Endodermal cell (in vitro differentiated cells): ENCODE results near the gene MAP2K5. TPM values are rescaled to one million over a fixed set of nuclear protein-coding genes. Genes with fewer than 3 reads are reported as not detected.

Source experiments
- DNase-seq: peaks from one replicate; pipeline ENCODE4 v3.0.0-alpha.2; 2017
- H3K27ac ChIP-seq: 2 replicates; pipeline ENCODE4 v1.5.1; 2013; ENCODE audit warnings: mild to moderate bottlenecking, low read depth, low read length, moderate library complexity
- H3K27me3 ChIP-seq: 2 replicates; pipeline ENCODE4 v1.6.1; 2013; ENCODE audit warnings: mild to moderate bottlenecking, low read length, moderate library complexity; ENCODE audit not compliant: insufficient read depth, control insufficient read depth, poor library complexity, severe bottlenecking
- H3K36me3 ChIP-seq: 2 replicates; pipeline ENCODE4 v1.7.0; 2013; ENCODE audit warnings: mild to moderate bottlenecking, low read length, moderate library complexity; ENCODE audit not compliant: control insufficient read depth, insufficient read depth
- H3K4me1 ChIP-seq: one replicate; pipeline ENCODE4 v1.7.0; 2013; ENCODE audit warnings: low read length; ENCODE audit not compliant: control insufficient read depth, insufficient read depth
- H3K4me3 ChIP-seq: 2 replicates; pipeline ENCODE4 v1.5.1; 2013; ENCODE audit warnings: mild to moderate bottlenecking, low read length, moderate library complexity
- H3K9ac ChIP-seq: 2 replicates; pipeline ENCODE4 v1.6.1; 2013; ENCODE audit warnings: mild to moderate bottlenecking, low read length, moderate library complexity; ENCODE audit not compliant: poor library complexity, severe bottlenecking; ENCODE audit errors: extremely low read depth
- H3K9me3 ChIP-seq: 2 replicates; pipeline ENCODE4 v1.6.1; 2013; ENCODE audit warnings: mild to moderate bottlenecking, low read length, moderate library complexity; ENCODE audit not compliant: control insufficient read depth
- H3K27ac Mint-ChIP-seq: 2 replicates; pipeline ENCODE4 v1.8.0; 2020; ENCODE audit warnings: mixed read lengths
- H3K27me3 Mint-ChIP-seq: 2 replicates; pipeline ENCODE4 v1.8.0; 2021; ENCODE audit warnings: mild to moderate bottlenecking, mixed read lengths; ENCODE audit not compliant: insufficient read depth
- H3K36me3 Mint-ChIP-seq: 2 replicates; pipeline ENCODE4 v1.8.0; 2020; ENCODE audit warnings: low read depth, mixed read lengths
- H3K4me1 Mint-ChIP-seq: 2 replicates; pipeline ENCODE4 v1.8.0; 2020; ENCODE audit warnings: mixed read lengths
- H3K4me3 Mint-ChIP-seq: 2 replicates; pipeline ENCODE4 v1.8.0; 2020; ENCODE audit warnings: mild to moderate bottlenecking, moderate library complexity, mixed read lengths
- H3K9me3 Mint-ChIP-seq: 2 replicates; pipeline ENCODE4 v1.8.0; 2020; ENCODE audit warnings: mild to moderate bottlenecking, mixed read lengths
- CTCF ChIP-seq: fragments of 200-600 bp; sonication (generic); conservative IDR thresholded peaks from 2 replicates; pipeline ENCODE4 v1.5.0; 2021; ENCODE audit warnings: antibody characterized with exemption, mild to moderate bottlenecking
- whole genome bisulfite sequencing, 2 experiments: methylation state at CpG; one replicate each; pipeline versions ENCODE4 v1.1.5 to v1.1.7; 2013; ENCODE audit warnings: missing lambda C conversion rate in 2 of 2, mixed read lengths in 1 of 2; ENCODE audit not compliant: insufficient coverage in 1 of 2, insufficient read length in 1 of 2; 5-methylcytosine and 5-hydroxymethylcytosine counted together
- total RNA-seq, 2 donors: library from RNA; stranded (reverse); fragmentation: NEBNext Ultra II Directional in 1 of 2; extraction: Animal tissue kit (Norgen Biotek cat#: 25700) in 1 of 2; gene quantifications; 2 replicates in 1 of 2; 3 replicates in 1 of 2; pipeline ENCODE4 v1.2.1, GENCODE V29; 2021

MAP2K5 gene
- total RNA-seq, 2 donors from 2014 or later: 17.1 to 26.7 TPM

- Histone ChIP-seq H3K27ac (no peak overlapping the region), H3K27me3 (peaks cover 84% of the 10 kb centered on the region), H3K9ac (no peak overlapping the region), H3K4me3 (no peak overlapping the region), H3K4me1 (no peaks in the 10 kb centered on the region), H3K36me3 (no peaks in the 10 kb centered on the region), H3K9me3 (peaks cover 12% of the 10 kb centered on the region)
- TF ChIP-seq CTCF: no peak
- peaks cover 8% of the 10 kb centered on the region for H3K36me3 Mint-ChIP-seq
- H3K9me3 Mint-ChIP-seq: peaks cover 14% of the 10 kb centered on the region
- no peak overlapping the region for H3K27ac Mint-ChIP-seq
- H3K27me3 Mint-ChIP-seq: peaks cover 89% of the 10 kb centered on the region
- peaks cover 4% of the 10 kb centered on the region for H3K4me1 Mint-ChIP-seq
- 82 to 83% methylated on average over 2 to 3 of the region's 3 CpGs for WGBS, 2 experiments
- no peak overlapping the region for H3K4me3 Mint-ChIP-seq
- no peak for DNase-seq
Observed at GRCh38 chr15:67790610-67791319, 248.3 kb downstream of the MAP2K5 start.

GRCh38 chr15:67792250-67792942 is 249.9 kb downstream of the MAP2K5 start:
- no peaks in the 10 kb centered on the region for H3K4me1 ChIP-seq
- peaks cover 8% of the 10 kb centered on the region for H3K36me3 Mint-ChIP-seq
- 88% methylated on average over 6 to 8 of the region's 8 CpGs for WGBS, 2 experiments
- peaks cover 12% of the 10 kb centered on the region for H3K9me3 ChIP-seq
- no peak overlapping the region for H3K4me3 Mint-ChIP-seq
- H3K9ac ChIP-seq: no peak overlapping the region
- no peak for DNase-seq
- TF ChIP-seq CTCF: no peak
- H3K9me3 Mint-ChIP-seq: peaks cover 14% of the 10 kb centered on the region
- H3K27me3 Mint-ChIP-seq: peaks cover 83% of the 10 kb centered on the region
- no peak overlapping the region for H3K27ac ChIP-seq
- no peak overlapping the region for H3K27ac Mint-ChIP-seq
- H3K4me1 Mint-ChIP-seq: peaks cover 4% of the 10 kb centered on the region
- H3K4me3 ChIP-seq: no peak overlapping the region
- no peaks in the 10 kb centered on the region for H3K36me3 ChIP-seq
- peaks cover 80% of the 10 kb centered on the region for H3K27me3 ChIP-seq

GRCh38 chr15:67794832-67795574 is 252.5 kb downstream of the MAP2K5 start:
- Histone ChIP-seq H3K9me3 (peaks cover 12% of the 10 kb centered on the region), H3K4me3 (no peak overlapping the region), H3K27me3 (peaks cover 65% of the 10 kb centered on the region), H3K4me1 (no peaks in the 10 kb centered on the region), H3K9ac (no peak overlapping the region), H3K27ac (no peak overlapping the region), H3K36me3 (no peaks in the 10 kb centered on the region)
- H3K27me3 Mint-ChIP-seq: peaks cover 67% of the 10 kb centered on the region
- no peak for TF ChIP-seq CTCF
- peaks cover 8% of the 10 kb centered on the region for H3K36me3 Mint-ChIP-seq
- 100% methylated on average over 2 to 4 of the region's 4 CpGs for WGBS, 2 experiments
- H3K4me3 Mint-ChIP-seq: no peak overlapping the region
- no peak overlapping the region for H3K27ac Mint-ChIP-seq
- peaks cover 6% of the 10 kb centered on the region for H3K4me1 Mint-ChIP-seq
- no peak for DNase-seq
- H3K9me3 Mint-ChIP-seq: peaks cover 14% of the 10 kb centered on the region
